GM21786 (cell line): Measurements from ENCODE around the gene OR13H1.
"Not testable (repeated sequence)": the region's sequence is repeated elsewhere in the genome, so short reads cannot be mapped to it uniquely, and the experiment has no call there.

ENCODE experiments used
- ATAC-seq: cut with Tn5 transposase; IDR thresholded peaks from one replicate; pipeline ENCODE4 v1.9.1; 2021; ENCODE audit not compliant: unreplicated experiment

Gene OR13H1, protein sequence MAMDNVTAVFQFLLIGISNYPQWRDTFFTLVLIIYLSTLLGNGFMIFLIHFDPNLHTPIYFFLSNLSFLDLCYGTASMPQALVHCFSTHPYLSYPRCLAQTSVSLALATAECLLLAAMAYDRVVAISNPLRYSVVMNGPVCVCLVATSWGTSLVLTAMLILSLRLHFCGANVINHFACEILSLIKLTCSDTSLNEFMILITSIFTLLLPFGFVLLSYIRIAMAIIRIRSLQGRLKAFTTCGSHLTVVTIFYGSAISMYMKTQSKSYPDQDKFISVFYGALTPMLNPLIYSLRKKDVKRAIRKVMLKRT

GRCh38 chrX:131543774-131544173 is at the start of gene OR13H1:
OR13H1 (plus strand) TSS chrX:131544074; CDS start chrX:131544074, 0 bp downstream.
- ATAC-seq: no peak

GRCh38 chrX:131501556-131501955 is 42.3 kb upstream of the OR13H1 start:
- ATAC-seq: not testable (repeated sequence)

DNA sequence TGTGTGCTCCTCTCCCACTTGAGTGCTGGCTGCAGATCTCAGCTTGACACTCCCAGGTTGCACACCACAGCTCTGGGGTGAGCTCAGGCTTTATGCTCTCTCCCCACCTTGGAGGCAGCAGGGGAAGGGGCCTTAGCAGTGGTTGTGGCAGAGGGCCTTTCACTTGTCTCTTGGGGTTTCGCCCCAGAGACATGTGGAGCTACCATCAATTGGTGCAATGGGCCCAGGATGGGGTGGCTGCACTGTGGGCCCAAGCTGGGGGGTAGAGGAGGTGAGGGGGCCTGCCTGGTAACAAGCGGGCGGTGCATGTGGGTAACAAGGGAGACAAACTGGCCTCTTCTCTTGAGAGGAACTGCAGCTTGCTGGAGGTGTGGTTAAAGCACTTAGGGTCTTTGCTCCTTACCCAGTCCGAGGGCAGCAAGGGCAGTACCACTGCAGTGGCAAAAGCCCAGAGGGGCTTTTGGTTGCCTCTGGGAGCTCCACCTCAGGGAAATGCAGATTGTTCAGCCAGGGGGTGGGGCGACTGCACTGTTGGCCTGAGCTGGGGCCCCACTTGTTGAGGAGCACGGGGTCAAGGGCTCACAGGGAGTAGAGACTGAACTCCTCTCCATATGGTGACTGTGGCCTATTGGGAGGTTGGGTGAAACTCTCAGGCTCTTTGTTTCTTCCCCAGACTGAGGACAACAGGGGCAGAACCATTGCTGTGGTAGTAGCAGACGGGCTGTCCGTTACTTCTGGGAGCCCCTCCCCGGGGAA is 30.5 kb upstream of the OR13H1 start:
- no peak for ATAC-seq

DNA sequence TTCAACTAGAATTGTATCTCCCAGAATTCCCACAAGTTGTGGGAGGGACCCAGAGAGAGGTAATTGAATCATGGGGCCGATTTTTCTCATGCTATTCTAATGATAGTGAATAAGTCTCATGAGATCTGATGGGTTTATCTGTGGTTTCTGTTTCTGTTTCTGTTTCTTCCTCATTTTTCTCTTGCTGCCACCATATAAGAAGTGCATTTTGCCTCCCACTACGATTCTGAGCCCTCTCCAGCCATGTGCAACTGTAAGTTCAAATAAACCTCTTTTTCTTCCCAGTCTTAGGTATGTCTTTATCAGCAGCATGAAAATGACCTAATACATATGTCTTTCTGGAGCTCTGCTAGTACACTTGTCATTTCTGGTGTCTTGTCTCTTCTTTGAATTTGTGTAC is 22.1 kb upstream of the OR13H1 start:
- no peak for ATAC-seq

- ATAC-seq: no peak
These were observed 344 bp downstream of the OR13H1 start for GRCh38 chrX:131544218-131544617.

DNA sequence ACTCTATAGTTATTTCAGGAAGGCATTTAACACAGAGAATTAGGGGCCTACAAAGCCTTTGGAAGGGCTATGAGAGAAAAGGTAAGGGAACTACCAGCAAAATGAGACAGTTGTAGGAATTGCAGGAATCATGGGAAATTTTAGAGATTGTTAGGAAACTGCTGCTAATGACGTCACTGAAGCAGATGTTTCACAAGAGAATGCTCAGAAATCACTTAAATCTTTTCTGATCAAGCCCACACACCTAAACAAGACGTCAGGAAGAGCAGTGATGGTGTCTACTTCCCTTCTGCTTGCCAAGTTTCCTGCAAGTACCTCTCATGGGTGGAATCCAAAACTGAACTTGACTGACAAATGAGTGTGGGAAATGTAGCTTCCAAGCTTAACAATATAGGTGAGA is 5.1 kb downstream of the OR13H1 start:
- ATAC-seq: no peak

DNA sequence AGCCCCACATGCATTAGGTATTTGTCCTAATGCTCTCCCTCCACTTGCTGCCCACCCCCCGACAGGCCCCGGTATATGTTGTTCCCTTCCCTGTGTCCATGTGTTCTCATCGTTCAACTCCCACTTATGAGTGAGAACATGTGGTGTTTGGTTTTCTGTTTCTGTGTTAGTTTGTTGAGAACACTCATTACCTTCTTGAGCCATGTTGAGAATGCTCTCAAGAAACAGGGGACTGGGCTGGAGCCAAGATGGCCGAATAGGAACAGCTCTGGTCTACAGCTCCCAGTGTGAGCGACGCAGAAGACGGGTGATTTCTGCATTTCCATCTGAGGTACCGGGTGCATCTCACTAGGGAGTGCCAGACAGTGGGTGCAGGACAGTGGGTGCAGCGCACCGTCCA is 8.6 kb downstream of the OR13H1 start:
- not testable (repeated sequence) for ATAC-seq

- no peak for ATAC-seq
These were observed 14.7 kb downstream of the OR13H1 start for GRCh38 chrX:131558562-131558961.

- ATAC-seq: no peak
These were observed 20.8 kb downstream of the OR13H1 start for GRCh38 chrX:131564553-131565229.

- ATAC-seq: no peak
These were observed 22.0 kb downstream of the OR13H1 start for GRCh38 chrX:131565909-131566308.

DNA sequence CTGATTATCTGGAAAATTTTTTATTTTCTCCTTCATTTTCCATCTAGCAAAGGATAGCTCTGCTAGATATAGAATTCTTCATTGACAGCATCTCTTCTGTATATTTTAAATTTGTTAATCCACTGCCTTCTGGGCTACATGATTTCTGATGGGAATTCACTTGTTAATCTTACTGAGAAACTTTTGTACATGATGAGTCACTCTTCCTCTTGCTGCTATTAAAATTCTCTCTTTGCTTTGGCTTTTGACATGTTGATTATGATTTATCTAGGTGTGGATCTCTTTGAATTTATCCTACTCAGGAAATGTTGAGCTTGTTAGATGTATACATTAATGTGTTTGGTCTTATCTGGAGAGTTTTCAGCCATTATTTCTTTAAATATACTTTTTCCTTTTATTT is 27.5 kb downstream of the OR13H1 start:
- ATAC-seq: no peak

GRCh38 chrX:131572372-131573014 is 28.6 kb downstream of the OR13H1 start:
- ATAC-seq: no peak

GRCh38 chrX:131577413-131577812 is 33.5 kb downstream of the OR13H1 start:
- ATAC-seq: no peak

GRCh38 chrX:131577999-131578734 is 34.3 kb downstream of the OR13H1 start:
- no peak for ATAC-seq

GRCh38 chrX:131578735-131579367 is 35.0 kb downstream of the OR13H1 start:
- not testable (repeated sequence) for ATAC-seq

DNA sequence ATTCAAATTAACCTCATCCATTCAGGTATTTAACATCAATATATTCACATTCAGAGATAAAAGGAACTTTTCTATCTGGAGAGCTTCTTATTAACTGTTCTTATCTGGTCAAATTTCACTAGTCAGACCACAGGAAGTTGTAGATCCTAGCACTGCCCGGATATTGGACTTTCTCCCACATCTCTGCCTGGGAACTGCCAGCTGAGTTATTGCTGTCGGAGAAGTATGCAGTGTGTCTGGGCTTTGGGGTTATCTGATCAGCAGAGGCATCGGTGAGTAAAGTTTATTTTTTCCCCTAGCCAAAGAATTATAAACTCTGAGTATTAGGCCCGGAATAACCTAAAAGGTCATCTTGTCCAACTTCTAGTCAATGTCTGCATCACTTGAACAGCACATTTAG is 45.1 kb downstream of the OR13H1 start:
- no peak for ATAC-seq
